ENCODE data around the gene SLC12A6.

Gene SLC12A6

DNA sequence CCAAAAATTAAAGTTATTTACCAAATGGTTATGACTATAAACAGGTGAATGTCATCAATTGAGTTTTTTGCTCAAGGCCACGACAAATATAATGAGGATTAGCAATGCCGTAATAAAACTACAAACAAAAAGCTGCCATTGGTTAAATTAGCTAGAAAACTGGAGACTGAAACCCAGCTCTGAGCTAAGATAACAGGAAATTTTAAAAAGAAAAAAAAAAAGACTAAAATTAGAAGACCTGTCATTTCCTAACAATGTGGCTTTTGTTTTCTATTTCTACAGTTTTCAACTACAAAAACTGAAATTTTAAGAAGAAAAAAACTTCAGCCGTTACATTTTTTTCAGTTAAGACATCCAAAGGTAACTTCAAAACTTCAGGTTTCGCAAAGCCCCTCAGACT, 9.7 kb downstream of the SLC12A6 start:
- DNase-seq = no peak

DNA sequence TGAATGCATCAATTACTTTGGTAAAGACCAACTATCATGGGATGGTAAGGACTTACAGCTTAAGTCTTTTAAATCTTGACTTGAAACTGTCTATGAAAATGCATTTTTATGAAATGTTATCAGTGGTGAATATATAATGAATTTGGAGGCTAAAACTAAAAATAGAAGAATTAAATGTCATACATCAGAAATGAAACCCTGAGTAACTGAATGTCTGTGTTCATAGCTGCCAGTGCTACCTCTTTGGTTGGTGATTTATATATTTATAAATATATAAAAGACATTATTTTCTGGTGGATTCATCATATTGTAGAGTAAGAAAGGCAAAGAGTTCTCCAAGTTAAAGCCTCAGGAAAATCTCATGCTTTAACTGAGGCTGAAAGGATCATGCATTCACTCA, 12.2 kb downstream of the SLC12A6 start:
- no peak for DNase-seq

DNA sequence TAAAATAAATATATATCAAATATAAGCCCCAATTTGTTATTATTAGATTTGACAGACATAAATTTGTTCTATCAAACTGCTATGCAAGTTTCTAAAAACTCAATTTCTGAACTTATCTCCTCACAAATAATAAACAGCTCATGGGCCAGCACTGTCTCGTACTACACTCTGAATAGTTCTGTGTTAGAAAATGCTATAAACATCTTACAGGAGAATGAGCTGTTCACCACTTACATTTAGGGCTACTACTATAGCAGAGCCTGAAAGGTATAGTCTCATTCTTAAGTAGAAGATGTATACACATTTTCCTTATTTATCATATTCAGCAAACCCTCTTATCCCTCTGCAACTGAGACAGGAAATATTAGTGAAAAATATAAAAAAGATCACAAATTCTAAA, 12.6 kb downstream of the SLC12A6 start:
- DNase-seq = no peak

DNA sequence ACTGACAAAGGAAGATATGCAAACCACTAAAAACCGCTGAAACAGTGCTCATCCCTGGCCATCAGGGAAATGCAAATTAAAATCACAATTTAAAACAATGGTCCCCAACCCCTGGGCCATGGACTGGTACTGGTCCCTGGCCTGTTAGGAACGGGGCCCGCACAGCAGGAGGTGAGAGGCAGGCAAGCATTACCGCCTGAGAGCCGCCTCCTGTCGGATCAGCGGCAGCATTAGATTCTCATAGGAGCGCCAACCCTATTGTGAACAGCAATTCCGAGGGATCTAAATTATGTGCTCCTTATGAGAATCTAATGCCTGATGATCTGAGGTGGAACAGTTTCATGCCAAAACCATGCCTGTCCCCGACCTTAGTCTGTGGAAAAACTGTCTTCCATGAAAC, 14.4 kb downstream of the SLC12A6 start:
- DNase-seq = no peak

DNA sequence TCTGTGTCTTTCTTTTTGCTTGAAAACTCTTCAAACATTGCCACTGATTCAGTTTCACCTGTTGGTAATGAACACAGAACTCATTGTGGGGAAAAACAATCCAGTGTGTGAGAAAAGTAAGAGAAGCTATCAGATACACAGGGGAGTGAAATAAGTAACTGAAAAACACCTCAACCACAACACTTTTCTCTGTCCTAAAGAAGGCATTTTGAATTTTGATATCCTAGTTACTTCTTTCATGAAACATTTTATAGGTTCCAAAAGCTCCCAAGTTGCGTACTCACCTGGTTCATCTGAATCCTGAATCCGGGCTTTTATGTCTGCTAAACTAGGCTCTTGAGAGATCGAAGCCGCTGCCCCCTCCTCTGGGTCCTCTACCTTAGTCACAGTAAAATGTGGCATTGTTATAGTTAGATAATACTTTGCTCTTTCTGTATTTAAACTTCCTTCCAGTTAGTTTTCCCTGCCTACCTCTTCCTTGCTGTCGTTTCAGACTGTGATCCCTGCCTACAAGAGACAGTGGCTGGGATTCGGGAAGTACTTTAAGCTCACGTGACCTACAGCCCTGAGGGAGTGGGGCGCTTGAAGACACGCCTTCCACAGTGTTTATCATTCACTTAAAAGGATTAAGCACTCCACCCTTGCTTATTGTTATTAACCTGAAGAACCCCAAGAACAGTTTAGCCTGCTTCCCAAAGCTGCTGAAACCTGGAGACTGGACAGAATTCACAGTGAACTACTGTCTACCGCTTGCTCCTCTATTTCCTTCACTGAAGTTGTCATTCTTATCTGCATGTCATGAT, 19.1 kb downstream of the SLC12A6 start:
- DNase-seq = no peak

DNA sequence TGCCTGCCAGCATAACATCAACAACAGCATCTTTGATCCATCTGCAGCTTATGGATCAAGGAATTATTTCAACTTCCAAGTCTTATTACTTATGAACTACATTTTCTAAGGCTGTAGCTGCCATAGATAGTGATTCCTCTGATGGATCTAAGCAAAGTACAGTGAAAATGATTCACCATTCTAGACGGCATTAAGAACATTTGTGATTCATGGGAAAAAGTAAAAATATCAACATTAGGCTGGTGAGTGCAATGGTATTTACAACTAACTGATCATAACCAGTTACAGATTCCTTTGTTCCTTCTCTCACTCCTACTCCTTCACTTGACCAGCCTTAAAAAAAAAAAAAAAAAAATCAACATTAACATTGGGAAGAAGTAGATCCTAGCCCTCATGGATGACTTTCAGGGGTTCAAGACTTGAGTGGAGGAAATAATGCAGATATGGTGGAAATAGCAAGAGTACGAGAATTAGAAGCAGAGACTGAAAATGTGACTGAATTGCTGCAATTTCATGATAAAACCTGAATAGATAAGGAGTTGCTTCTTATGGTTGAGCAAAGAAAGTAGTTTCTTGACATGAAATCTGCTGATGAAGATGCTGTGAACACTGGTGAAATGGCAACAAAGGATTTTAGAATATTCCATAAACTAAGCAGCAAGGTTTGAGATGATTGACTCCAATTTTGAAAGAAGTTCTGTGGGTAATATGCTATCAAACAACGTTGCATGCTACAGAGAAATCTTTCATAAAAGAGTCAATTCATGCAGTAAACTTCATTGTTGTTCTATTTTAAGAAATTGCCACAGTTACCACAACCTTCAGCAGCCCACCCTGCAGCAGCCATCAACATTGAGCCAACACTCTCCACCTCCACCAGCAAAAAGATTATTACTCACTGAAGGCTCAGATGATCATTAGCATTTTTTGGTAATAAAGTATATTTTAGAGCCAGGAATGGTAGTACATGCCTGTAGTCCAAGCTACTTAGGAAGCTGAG, 22.8 kb downstream of the SLC12A6 start:
- no peak for DNase-seq

DNA sequence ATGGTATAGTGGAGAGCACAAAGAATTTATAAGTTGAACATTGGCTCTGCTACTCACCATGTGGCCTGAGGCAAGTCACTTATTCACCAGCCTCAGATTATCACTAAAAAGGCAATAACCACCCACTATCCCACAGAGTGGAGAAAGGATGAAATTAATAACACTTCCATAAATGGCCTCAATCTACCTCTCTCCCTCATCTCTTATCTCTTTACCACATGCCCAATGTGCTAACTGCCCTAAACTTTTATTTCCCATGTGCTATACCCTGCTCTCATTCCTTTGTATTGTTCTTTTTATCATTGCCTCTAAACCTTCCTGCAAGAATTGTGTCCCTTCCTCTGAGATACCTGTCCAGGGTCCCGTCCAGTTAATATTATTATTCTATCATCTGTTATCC, 26.0 kb downstream of the SLC12A6 start:
- DNase-seq = no peak

DNA sequence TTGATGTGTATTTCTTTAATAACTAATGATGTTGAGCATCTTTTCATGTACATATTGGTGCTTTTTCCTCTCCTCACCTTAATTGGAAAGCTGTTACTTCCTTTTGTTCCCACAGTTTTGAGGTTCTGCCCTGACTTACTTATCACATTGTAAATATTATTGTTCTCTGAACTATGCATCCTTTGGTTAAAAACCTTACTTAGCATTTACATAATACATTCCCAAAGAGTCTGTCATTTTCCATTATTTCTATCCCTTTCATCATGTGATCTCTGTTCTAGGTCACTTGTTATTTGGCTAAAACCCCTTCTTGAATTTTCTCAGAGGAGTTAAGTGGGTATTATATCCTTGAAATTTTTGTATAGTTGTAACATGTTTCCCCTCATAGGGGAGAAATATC, 33.0 kb downstream of the SLC12A6 start:
- DNase-seq = no peak

DNA sequence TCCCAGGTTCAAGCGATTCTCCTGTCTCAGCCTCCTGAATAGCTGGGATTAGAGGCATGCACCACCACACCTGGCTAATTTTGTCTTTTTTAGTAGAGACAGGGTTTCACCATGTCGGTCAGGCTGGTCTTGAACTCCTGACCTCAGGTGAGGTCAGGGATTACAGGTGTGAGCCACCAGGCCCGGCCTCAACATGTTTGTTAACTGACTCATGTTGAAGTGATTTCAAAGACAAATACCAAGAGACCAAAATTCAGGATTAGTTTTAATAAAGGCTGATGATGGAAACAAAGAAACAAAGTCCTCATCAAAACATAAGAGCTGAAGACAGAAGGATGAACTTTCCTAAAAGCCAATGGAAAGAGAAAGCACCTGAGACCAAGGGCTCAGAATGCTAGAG, 36.5 kb downstream of the SLC12A6 start:
- no peak for DNase-seq

DNA sequence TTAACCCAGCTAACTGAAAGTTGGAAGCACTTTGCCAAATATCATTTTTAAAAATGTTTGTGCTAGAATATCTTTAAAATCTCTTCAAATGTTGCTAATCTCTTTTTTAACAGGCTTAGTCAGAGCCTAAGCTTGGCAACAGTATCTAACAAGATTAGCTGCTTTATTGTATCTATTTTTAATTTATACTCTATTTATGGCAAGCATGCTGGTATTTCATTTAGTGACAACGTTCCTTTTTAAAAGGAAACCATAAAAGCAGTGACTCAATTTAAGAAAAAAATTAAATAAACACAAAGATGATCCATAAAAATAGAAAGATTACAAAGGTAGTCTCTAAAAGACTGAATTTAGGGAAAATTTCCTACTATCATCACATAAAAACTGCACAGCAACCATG, 40.5 kb downstream of the SLC12A6 start:
- no peak for DNase-seq

DNA sequence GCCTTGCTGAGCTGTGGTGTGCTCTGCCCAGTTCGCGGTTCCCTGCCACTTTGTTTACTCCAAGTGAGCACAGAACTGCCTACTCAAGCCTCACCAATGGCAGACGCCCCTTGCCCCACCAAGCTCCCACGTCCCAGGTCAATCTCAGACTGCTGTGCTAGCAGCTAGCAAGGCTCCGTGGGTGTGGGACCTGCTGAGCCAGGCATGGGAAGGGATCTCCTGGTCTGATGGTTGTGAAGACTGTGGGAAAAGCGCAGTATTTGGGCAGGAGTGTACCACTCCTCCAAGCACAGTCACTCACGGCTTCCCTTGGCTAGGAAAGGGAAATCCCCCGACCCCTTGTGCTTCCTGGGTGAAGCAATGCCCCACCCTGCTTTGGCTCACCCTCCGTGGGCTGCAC, 45.0 kb downstream of the SLC12A6 start:
- no peak for DNase-seq

DNA sequence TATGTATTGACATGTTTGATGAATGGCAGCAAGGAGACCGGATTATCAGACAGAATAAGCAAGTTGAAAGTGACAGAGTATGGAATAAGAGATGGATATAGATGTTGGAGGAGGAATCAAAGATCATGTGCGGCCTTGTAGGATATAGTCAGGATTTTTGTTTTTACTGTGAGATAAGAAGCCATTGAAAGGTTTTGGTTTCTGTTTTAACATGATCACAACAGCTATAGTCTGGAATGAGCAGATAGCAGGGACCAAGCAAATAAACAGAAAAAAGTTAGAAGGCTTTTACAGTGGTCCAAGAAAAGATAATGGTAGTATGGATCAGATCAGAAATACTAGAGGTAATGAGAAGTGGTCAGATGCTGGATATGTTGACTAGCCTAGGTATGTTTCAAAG, 52.6 kb downstream of the SLC12A6 start:
- DNase-seq = no peak

DNA sequence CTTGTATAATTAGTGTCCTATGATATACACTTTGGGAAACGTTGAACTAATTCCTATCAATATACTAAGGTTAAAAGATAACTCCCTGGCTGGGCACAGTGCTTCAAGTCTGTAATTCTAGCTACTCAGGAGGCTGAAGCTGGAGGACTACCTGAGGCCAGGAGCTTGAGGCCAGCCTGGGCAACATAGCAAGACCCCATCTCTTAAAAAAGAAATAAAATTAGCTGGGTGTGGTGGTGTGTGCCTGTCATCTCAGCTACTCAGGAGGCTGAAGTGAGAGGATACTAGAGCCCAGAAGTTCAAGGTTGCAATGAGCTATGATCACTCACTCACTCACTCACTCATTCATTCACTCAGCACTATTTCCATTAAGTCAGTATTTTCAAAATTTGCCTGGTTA, 55.2 kb downstream of the SLC12A6 start:
- DNase-seq = no peak

DNA sequence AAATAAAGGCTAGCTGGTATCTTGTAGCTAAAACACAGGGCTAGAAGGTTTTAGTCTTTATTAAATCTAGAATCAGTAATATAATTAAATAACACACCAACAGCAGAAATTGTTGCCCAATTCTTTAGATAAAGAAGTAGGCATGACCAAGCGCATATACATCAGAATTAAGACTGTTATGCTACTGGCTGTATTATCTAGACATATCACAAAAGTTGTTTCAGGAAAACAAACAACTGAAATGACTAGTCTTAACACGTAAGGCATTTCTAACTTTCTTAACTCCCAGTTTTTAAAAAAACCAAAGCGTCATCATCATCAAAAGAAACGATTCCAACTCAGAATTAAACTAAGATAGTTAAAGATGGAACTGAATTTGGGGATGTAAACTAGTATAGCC, 57.4 kb downstream of the SLC12A6 start:
- no peak for DNase-seq

DNA sequence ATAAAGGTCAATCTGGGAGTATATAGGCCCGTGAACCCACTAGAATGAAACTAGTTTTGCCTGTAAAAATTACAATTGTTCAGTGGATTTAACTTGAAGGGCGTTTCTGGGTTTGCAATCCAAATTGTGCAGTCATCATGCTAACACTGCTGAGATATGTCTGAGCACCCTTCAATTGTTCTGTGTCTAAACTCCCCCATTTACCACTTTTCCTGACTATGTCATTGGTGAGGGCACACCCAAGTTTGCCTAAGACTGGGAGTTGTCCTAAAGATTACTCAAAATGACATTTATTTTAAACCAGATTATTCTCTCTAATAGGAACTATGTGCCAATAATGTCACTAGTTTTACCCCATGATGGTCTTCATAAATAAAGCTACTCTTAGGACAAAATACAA, 58.2 kb downstream of the SLC12A6 start:
- DNase-seq = no peak

DNA sequence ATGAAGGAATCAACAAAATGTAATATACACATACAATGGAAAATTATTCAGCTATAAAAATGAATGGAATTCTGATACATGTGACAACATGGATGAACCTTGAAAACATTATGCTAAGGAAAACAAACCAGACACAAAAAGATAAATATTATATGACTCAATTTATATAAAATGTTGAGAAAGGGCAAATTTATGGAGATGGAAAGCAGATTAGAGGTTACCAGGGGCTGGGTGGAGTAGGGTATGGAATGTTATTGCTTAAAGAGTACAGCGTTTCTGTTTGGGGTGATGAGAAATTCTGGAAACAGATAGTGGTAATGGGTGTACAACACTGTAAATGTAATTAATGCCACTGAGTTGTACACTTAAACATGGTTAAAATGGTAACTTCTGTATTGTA, 61.9 kb downstream of the SLC12A6 start:
- DNase-seq = no peak

DNA sequence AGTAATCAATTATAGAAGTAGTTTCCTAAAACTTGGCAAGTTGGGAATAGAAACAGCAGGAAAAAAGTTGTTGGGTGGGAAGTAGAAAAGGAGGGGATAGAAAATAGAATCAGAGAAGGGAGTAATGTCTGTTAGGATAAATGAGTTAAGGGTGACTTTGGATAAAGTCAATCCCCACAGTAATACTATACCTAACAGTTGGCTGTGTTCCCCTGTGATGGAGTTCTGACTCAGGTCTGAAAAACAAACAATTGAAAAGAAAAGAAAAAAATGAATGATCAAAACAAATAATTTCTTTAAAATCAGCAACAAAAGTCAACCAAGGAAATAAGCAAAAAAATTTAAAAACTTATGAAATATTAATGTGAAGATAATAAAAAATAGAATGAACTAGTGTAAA, 62.4 kb downstream of the SLC12A6 start:
- DNase-seq = no peak

DNA sequence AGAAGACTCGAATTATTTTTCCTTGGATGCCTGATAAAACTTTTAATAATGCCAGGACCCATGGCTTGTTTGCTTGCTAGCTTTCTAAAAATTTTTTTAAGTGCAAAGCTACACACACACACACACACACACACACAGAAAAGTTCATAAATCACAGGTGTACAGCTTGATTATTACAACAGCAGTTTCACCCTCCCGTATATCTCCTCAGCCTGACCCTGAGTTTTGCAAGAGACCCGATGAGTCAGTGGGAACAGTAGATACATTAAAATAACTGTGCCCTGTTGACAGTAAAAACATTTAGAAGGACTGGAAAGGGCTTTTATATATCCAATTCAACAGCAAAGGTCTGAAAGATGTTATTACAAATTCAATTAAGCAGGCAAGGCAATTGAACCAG, 66.1 kb downstream of the SLC12A6 start:
- no peak for DNase-seq

DNA sequence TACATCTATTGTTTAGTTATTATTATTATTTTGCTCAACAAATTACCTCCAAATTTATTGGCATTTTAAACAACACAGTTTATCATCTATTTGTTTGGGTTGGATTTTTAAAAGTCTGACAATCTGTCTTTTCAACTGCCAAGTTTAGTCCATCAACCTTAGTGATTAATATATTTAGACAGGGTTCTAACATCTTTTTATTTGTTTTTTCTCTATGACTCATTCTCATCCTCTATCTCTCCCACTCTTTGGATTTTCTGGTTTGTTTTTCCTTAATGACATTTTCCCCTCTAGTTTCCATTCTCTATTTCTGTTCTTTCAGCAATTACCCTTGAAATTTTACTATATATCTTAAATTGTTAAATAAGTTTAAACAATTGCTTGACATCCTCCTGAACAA, 70.8 kb downstream of the SLC12A6 start:
- no peak for DNase-seq

DNA sequence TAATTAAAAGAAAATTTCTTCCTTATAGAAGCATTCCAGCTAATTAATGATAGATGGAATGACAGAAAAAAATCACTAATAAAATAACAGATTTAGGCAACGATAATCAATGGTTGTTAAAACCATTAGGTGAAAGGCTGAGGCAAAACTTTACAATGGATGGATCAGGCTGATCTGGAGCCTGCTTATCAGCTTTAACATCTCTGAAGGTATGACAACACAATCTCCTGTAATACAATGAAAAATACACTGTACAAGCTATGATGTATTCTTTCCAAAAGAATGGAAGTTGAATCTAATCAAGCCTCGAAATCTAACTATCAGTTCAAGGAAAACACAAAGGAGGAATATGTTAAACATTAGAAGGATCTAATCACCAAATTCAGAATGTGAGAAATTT, 73.5 kb downstream of the SLC12A6 start:
- DNase-seq = no peak

DNA sequence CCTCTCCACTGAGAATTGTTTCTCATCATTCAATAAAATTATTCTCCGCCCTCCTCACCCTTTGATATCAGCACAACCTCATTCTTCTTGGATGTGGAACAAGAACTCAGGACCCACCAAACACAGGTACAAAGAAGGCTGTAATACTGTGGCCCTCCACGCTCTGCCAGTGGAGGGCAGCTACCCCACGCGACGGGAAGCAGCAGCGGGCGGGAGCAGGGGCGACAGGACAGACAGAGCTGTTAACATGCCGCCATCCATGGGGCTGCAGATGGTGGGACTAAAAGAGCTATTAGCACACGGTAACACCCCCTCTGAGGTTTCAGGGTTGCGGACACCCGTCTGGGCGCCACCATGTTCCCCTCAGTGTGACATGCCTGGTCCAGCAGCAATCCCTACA, 75.2 kb downstream of the SLC12A6 start:
- no peak for DNase-seq

DNA sequence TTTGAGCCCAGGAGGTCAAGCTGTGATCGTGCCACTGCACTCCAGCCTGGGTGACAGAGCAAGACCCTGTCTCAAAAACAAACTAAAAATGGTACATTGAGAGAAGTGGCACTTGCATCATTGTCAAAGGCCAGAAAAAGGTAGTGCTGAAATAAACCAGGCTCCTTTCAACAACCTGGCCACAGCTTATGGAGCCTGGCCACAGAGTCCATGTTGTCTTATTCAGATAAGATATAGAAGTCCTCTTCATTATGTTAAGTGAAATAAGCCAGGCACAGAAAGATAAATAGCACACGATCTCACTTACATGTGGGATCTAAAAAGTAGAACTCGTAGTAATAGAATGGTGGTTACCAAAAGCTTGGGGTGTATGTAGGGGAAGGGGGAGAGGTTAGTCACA, 78.0 kb downstream of the SLC12A6 start:
- DNase-seq = no peak

DNA sequence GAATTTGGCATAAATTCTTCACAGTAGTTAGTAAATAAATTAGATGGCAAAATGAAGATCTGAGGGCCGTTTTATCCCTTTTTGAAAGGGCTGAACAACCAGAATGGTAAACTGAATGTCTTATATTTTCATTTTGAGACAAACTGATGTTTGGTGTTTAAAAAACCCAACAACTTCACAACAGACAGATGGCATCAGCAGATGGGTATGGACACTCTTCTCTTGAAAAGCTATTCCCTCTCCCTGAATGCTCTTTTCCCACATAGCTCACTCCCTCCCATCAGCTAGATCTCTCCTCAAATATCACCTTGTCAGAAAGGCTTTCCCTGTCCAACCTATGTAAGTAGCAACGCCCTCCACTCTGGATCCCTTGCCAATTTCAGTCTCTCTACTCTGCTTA, 79.4 kb downstream of the SLC12A6 start:
- DNase-seq = no peak

DNA sequence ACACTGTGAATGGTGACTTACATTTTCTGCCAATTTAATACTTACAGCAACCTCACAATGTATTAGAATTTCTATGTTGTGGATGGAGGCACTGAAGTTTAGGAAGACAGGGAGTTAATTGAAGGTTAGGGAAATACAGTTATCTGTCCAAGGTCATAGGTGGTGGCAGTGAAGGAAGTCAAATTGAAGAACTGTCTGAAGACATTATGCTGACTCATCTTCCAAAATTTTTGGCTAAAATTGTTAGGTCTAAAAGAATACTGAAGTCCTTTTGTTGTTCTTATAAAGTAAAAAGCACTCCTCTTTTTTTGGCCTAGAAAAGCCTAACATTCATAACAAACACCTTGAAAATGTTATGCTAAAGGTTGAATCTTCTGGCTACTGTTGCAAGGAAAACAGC, 85.0 kb downstream of the SLC12A6 start:
- no peak for DNase-seq

Data from NCI-H1092 treated with DMSO at 0.1 percent for 48 hours (cell line).